BLaER1 (cell line): ENCODE data around the gene KAT6B.

ENCODE experiments used
- H3K27ac ChIP-seq: shearing (Covaris generic); formaldehyde crosslinking; 2 replicates; pipeline ENCODE4 v1.8.1; 2022
- H3K27me3 ChIP-seq: shearing (Covaris generic); formaldehyde crosslinking; 2 replicates; pipeline ENCODE4 v1.8.1; 2022
- H3K36me3 ChIP-seq: shearing (Covaris generic); formaldehyde crosslinking; 2 replicates; pipeline ENCODE4 v1.8.1; 2022
- H3K4me1 ChIP-seq: shearing (Covaris generic); formaldehyde crosslinking; 2 replicates; pipeline ENCODE4 v1.8.1; 2022
- H3K4me2 ChIP-seq: shearing (Covaris generic); formaldehyde crosslinking; 2 replicates; pipeline ENCODE4 v1.8.1; 2022
- H3K4me3 ChIP-seq: shearing (Covaris generic); formaldehyde crosslinking; 2 replicates; pipeline ENCODE4 v1.8.1; 2022
- H3K9ac ChIP-seq: shearing (Covaris generic); formaldehyde crosslinking; 2 replicates; pipeline ENCODE4 v1.8.1; 2022
- H3K9me3 ChIP-seq: shearing (Covaris generic); formaldehyde crosslinking; 2 replicates; pipeline ENCODE4 v1.8.1; 2022
- H4K20me1 ChIP-seq: shearing (Covaris generic); formaldehyde crosslinking; 2 replicates; pipeline ENCODE4 v1.8.1; 2022
- Cebpa-rat ChIP-seq: shearing (Covaris generic); IDR thresholded peaks from 2 replicates; pipeline ENCODE4 v1.8.1; 2022

The KAT6B gene

GRCh38 chr10:74997163-74997562, 170.8 kb downstream of the KAT6B start:
- no peak for TF ChIP-seq Cebpa-rat
- no peaks in the 10 kb centered on the region for H3K27me3 ChIP-seq
- peaks cover 84% of the 10 kb centered on the region for H3K36me3 ChIP-seq

GRCh38 chr10:75000748-75001321, 174.4 kb downstream of the KAT6B start:
- no peaks in the 10 kb centered on the region for H3K27me3 ChIP-seq
- peaks cover 3% of the 10 kb centered on the region; the same call in 1 of the 2 replicates for H3K9me3 ChIP-seq
- no peak overlapping the region for H3K9ac ChIP-seq
- H3K27ac ChIP-seq: no peak overlapping the region
- H3K4me2 ChIP-seq: no peak overlapping the region
- no peaks in the 10 kb centered on the region for H4K20me1 ChIP-seq
- no peak for TF ChIP-seq Cebpa-rat
- H3K4me1 ChIP-seq: peaks cover 9% of the 10 kb centered on the region; the same call in 1 of the 2 replicates
- peaks cover 68% of the 10 kb centered on the region for H3K36me3 ChIP-seq
- H3K4me3 ChIP-seq: no peak overlapping the region

More at GRCh38 chr10:74997163-74997562, 170.8 kb downstream of the KAT6B start:
- Histone ChIP-seq H3K4me1 (peaks cover 9% of the 10 kb centered on the region; the same call in 1 of the 2 replicates), H3K4me3 (no peak overlapping the region), H3K4me2 (no peak overlapping the region), H3K9me3 (peaks cover 6% of the 10 kb centered on the region; the same call in 1 of the 2 replicates), H4K20me1 (no peaks in the 10 kb centered on the region), H3K9ac (no peak overlapping the region), H3K27ac (no peak overlapping the region)

- no peak overlapping the region for H3K4me2 ChIP-seq
- no peaks in the 10 kb centered on the region for H3K9me3 ChIP-seq
- no peaks in the 10 kb centered on the region for H4K20me1 ChIP-seq
- no peak overlapping the region for H3K4me3 ChIP-seq
- H3K36me3 ChIP-seq: peaks cover 69% of the 10 kb centered on the region
- H3K27ac ChIP-seq: no peak overlapping the region
- H3K27me3 ChIP-seq: no peaks in the 10 kb centered on the region
- no peak for TF ChIP-seq Cebpa-rat
- no peak overlapping the region for H3K9ac ChIP-seq
- H3K4me1 ChIP-seq: peaks cover 9% of the 10 kb centered on the region; the same call in 1 of the 2 replicates
Observed at GRCh38 chr10:75001715-75002350, 175.4 kb downstream of the KAT6B start.

- H3K9ac ChIP-seq: no peak overlapping the region
- no peak overlapping the region for H3K4me3 ChIP-seq
- no peaks in the 10 kb centered on the region for H4K20me1 ChIP-seq
- no peak for TF ChIP-seq Cebpa-rat
- H3K27ac ChIP-seq: no peak overlapping the region
- H3K27me3 ChIP-seq: no peaks in the 10 kb centered on the region
- no peaks in the 10 kb centered on the region for H3K9me3 ChIP-seq
- H3K36me3 ChIP-seq: peaks cover 69% of the 10 kb centered on the region
- H3K4me2 ChIP-seq: no peak overlapping the region
- H3K4me1 ChIP-seq: peaks cover 9% of the 10 kb centered on the region; the same call in 1 of the 2 replicates
Observed at GRCh38 chr10:75002351-75002725, 175.9 kb downstream of the KAT6B start.

- Histone ChIP-seq H3K9me3 (no peaks in the 10 kb centered on the region), H3K4me1 (peaks cover 9% of the 10 kb centered on the region; the same call in 1 of the 2 replicates), H4K20me1 (no peaks in the 10 kb centered on the region), H3K9ac (no peak overlapping the region), H3K4me2 (no peak overlapping the region), H3K4me3 (no peak overlapping the region), H3K27me3 (no peaks in the 10 kb centered on the region), H3K27ac (no peak overlapping the region), H3K36me3 (peaks cover 65% of the 10 kb centered on the region)
- no peak for TF ChIP-seq Cebpa-rat
Observed at GRCh38 chr10:75002967-75003594, 176.7 kb downstream of the KAT6B start.

- no peaks in the 10 kb centered on the region for H3K27me3 ChIP-seq
- no peak overlapping the region for H3K27ac ChIP-seq
- no peak overlapping the region for H3K4me2 ChIP-seq
- no peak overlapping the region for H3K4me3 ChIP-seq
- no peaks in the 10 kb centered on the region for H3K9me3 ChIP-seq
- H4K20me1 ChIP-seq: no peaks in the 10 kb centered on the region
- peaks cover 57% of the 10 kb centered on the region for H3K36me3 ChIP-seq
- H3K9ac ChIP-seq: no peak overlapping the region
- no peak for TF ChIP-seq Cebpa-rat
- H3K4me1 ChIP-seq: peaks cover 9% of the 10 kb centered on the region; the same call in 1 of the 2 replicates
Observed at GRCh38 chr10:75003891-75004290, 177.5 kb downstream of the KAT6B start.

GRCh38 chr10:75007646-75008045, 181.2 kb downstream of the KAT6B start:
- Histone ChIP-seq H3K9ac (no peak overlapping the region), H3K36me3 (peaks cover 53% of the 10 kb centered on the region), H3K27me3 (no peaks in the 10 kb centered on the region), H3K9me3 (no peaks in the 10 kb centered on the region), H3K4me3 (no peak overlapping the region), H3K27ac (no peak overlapping the region), H4K20me1 (no peaks in the 10 kb centered on the region), H3K4me1 (no peaks in the 10 kb centered on the region), H3K4me2 (no peak overlapping the region)
- TF ChIP-seq Cebpa-rat: no peak

- Histone ChIP-seq H3K36me3 (peaks cover 54% of the 10 kb centered on the region), H3K9me3 (no peaks in the 10 kb centered on the region), H3K27me3 (no peaks in the 10 kb centered on the region), H4K20me1 (no peaks in the 10 kb centered on the region), H3K27ac (no peak overlapping the region), H3K4me3 (no peak overlapping the region), H3K9ac (no peak overlapping the region), H3K4me2 (no peak overlapping the region), H3K4me1 (peaks cover 5% of the 10 kb centered on the region; the same call in 1 of the 2 replicates)
- no peak for TF ChIP-seq Cebpa-rat
Observed at GRCh38 chr10:75008952-75009351, 182.6 kb downstream of the KAT6B start.

GRCh38 chr10:75009426-75009825, 183.0 kb downstream of the KAT6B start:
- Histone ChIP-seq H3K36me3 (peaks cover 49% of the 10 kb centered on the region), H3K4me2 (no peak overlapping the region), H4K20me1 (no peaks in the 10 kb centered on the region), H3K27ac (no peak overlapping the region), H3K9ac (no peak overlapping the region), H3K4me3 (no peak overlapping the region), H3K9me3 (no peaks in the 10 kb centered on the region), H3K4me1 (peaks cover 7% of the 10 kb centered on the region; the same call in 1 of the 2 replicates), H3K27me3 (no peaks in the 10 kb centered on the region)
- TF ChIP-seq Cebpa-rat: no peak

- peaks cover 7% of the 10 kb centered on the region; the same call in 1 of the 2 replicates for H3K4me1 ChIP-seq
- H3K27me3 ChIP-seq: no peaks in the 10 kb centered on the region
- no peak overlapping the region for H3K4me3 ChIP-seq
- H3K9ac ChIP-seq: no peak overlapping the region
- H3K27ac ChIP-seq: no peak overlapping the region
- H3K4me2 ChIP-seq: no peak overlapping the region
- TF ChIP-seq Cebpa-rat: no peak
- H3K36me3 ChIP-seq: peaks cover 43% of the 10 kb centered on the region
- no peaks in the 10 kb centered on the region for H3K9me3 ChIP-seq
- H4K20me1 ChIP-seq: no peaks in the 10 kb centered on the region
Observed at GRCh38 chr10:75010373-75010772, 184.0 kb downstream of the KAT6B start.
